K562 (cell line): ENCODE data around the gene ACTN1. TPM values are rescaled to one million over a fixed set of nuclear protein-coding genes. Genes with fewer than 3 reads are reported as not detected.

Experiments used
- ATAC-seq: fragments of 200-7000 bp; cut with Tn5 transposase; 3 replicates; pipeline ENCODE4 v1.9.1; 2020; ENCODE audit warnings: moderate library complexity
- BruUV-seq: library from RNA; stranded (reverse); fragments of 400-500 nt; replicated peaks from 2 replicates; lab custom pipeline; 2021; lab: Mats Ljungman, UMichigan
- CTCF ChIA-PET: fragments of 300-600 bp; formaldehyde crosslinking; extraction: SDS; loops from one replicate; lab custom pipeline; 2021; ENCODE audit warnings: low intra/inter-chr PET ratio; lab: Yijun Ruan, JAX
- POLR2A ChIA-PET: fragments of 300-600, 350-650 bp; sonication (Branson Sonifier 250); formaldehyde crosslinking; extraction: SDS; loops from one replicate; lab custom pipeline; 2021; ENCODE audit warnings: antibody characterized with exemption, inconsistent platforms; lab: Yijun Ruan, JAX
- DNase-seq, 4 experiments: peaks; one replicate each; pipeline versions ENCODE4 v3.0.0 to v3.0.0-alpha.2; 2011 to 2018; ENCODE audit warnings: low spot score in 3 of 4, mixed read lengths in 3 of 4; ENCODE audit errors: extremely low read depth in 1 of 4
- FAIRE-seq: peaks from 2 replicates; lab custom pipeline; 2011; peaks lifted over from hg19 to GRCh38; lab: Jason Lieb, UNC
- H2AFZ ChIP-seq: 2 replicates; pipeline ENCODE4 v1.6.0; 2011; ENCODE audit warnings: low read depth, low read length, control low read depth, inconsistent platforms
- H3K27ac ChIP-seq: fragments of 200-600 bp; 3 replicates; pipeline ENCODE4 v1.8.0; 2011; ENCODE audit warnings: low read depth, mild to moderate bottlenecking, control low read depth, inconsistent platforms, low read length, moderate library complexity, mixed read lengths; ENCODE audit errors: extremely low read depth
- H3K27me3 ChIP-seq, 2 experiments: fragments of 300-600 bp in 1 of 2; 2 replicates in 1 of 2; 3 replicates in 1 of 2; pipeline versions ENCODE4 v1.6.0 to v1.8.0; 2011; ENCODE audit warnings: inconsistent platforms in 2 of 2, low read length in 2 of 2, mild to moderate bottlenecking in 1 of 2, mixed read lengths in 1 of 2, moderate library complexity in 1 of 2; ENCODE audit not compliant: control insufficient read depth in 2 of 2, insufficient read depth in 2 of 2
- H3K36me3 ChIP-seq: fragments of 300-600 bp; 3 replicates; pipeline ENCODE4 v1.8.0; 2011; ENCODE audit warnings: mild to moderate bottlenecking, low read length, inconsistent platforms; ENCODE audit not compliant: control insufficient read depth, insufficient read depth
- H3K4me1 ChIP-seq, 2 experiments: fragments of 200-600 bp in 1 of 2; replicated peaks in 1 of 2; 2 replicates in 1 of 2; 3 replicates in 1 of 2; pipeline versions ENCODE4 v1.5.1 to v1.8.0; 2011; ENCODE audit warnings: inconsistent platforms in 2 of 2, low read length in 2 of 2, mild to moderate bottlenecking in 1 of 2, mixed read lengths in 1 of 2, moderate library complexity in 1 of 2; ENCODE audit not compliant: control insufficient read depth in 2 of 2, insufficient read depth in 2 of 2
- H3K4me2 ChIP-seq: 2 replicates; pipeline ENCODE4 v1.6.1; 2011; ENCODE audit warnings: low read length, control low read depth, inconsistent platforms, mixed read lengths; ENCODE audit not compliant: insufficient read depth
- H3K4me3 ChIP-seq: fragments of 200-600 bp; sonication (generic), shearing (Covaris generic); 2 replicates; pipeline ENCODE4 v1.5.1; 2016; ENCODE audit warnings: control low read depth, inconsistent platforms
- H3K79me2 ChIP-seq: fragments of 200-600 bp; 3 replicates; pipeline ENCODE4 v1.8.0; 2011; ENCODE audit warnings: low read length, inconsistent platforms; ENCODE audit not compliant: control insufficient read depth, insufficient read depth
- H3K9ac ChIP-seq, 2 experiments: 2 replicates each; pipeline versions ENCODE4 v1.6.0 to v1.6.1; 2011; ENCODE audit warnings: low read depth in 2 of 2, low read length in 2 of 2, control low read depth in 1 of 2, inconsistent platforms in 1 of 2, mild to moderate bottlenecking in 1 of 2, mixed read lengths in 1 of 2; ENCODE audit not compliant: insufficient read depth in 1 of 2
- H3K9me1 ChIP-seq: one replicate; pipeline ENCODE4 v1.6.0; 2011; ENCODE audit warnings: inconsistent platforms, mild to moderate bottlenecking, low read length, moderate library complexity; ENCODE audit not compliant: control insufficient read depth, insufficient read depth
- H3K9me3 ChIP-seq: replicated peaks from 2 replicates; pipeline ENCODE4 v1.5.1; 2011; ENCODE audit warnings: low read depth, low read length, inconsistent platforms; ENCODE audit not compliant: control insufficient read depth, insufficient read depth
- H4K20me1 ChIP-seq: replicated peaks from 2 replicates; pipeline ENCODE4 v1.6.1; 2011; ENCODE audit warnings: low read length, inconsistent platforms, mixed read lengths; ENCODE audit not compliant: control insufficient read depth, insufficient read depth
- DEAF1 ChIP-seq: fragments of 450-650 bp; formaldehyde crosslinking; IDR thresholded peaks from 2 replicates; pipeline ENCODE4 v1.4.0; 2020; ENCODE audit warnings: mild to moderate bottlenecking, moderate library complexity
- RBM25 ChIP-seq: fragments of 200-400 bp; formaldehyde crosslinking; IDR thresholded peaks from 2 replicates; pipeline ENCODE4 v1.6.1; 2018; ENCODE audit warnings: low read length, low read depth, moderate library complexity; ENCODE audit not compliant: severe bottlenecking
- RHOXF2B ChIP-seq: fragments of 250-450 bp; sonication (Bioruptor Pico); conservative IDR thresholded peaks from 2 replicates; pipeline ENCODE4 v1.5.1; 2021
- SOX6 ChIP-seq: fragments of 450-650 bp; IDR thresholded peaks from 2 replicates; pipeline ENCODE4 v1.6.1; 2014; ENCODE audit warnings: mild to moderate bottlenecking
- WGBS: fragments of 100-300 bp; shearing (Covaris generic); methylation state at CpG from one replicate; pipeline ENCODE4 v1.1.6; 2016; ENCODE audit warnings: low coverage, mixed read lengths; ENCODE audit not compliant: insufficient coverage; ENCODE audit errors: missing lambda C conversion rate; 5-methylcytosine and 5-hydroxymethylcytosine counted together
- in situ Hi-C: fragments of 300-500 bp; cut with MboI; formaldehyde crosslinking; loops from 4 replicates; pipeline ENCODE4 v1.15.0; 2018; ENCODE audit warnings: inconsistent platforms, mixed read lengths
- intact Hi-C: fragments of 100-400 bp; cut with micrococcal nuclease; formaldehyde crosslinking; loops from 2 replicates; pipeline ENCODE4 v1.14.2; 2022
- polyA plus RNA-seq, 8 experiments: library from polyadenylated mRNA; depleted of rRNA in 4 of 8; stranded (reverse) in 5 of 8; unstranded in 3 of 8; fragments of >200 nt; fragmentation: Nextera tagmentation in 2 of 8; fragmentation: Illumina TruSeq in 1 of 8; extraction: Ambion mirVana in 2 of 8; extraction: Trizol in 1 of 8; gene quantifications; 2 replicates each; pipeline versions ENCODE4 v1.2.1 to v1.2.3, GENCODE V29; 2011 to 2014; ENCODE audit warnings: inconsistent platforms in 1 of 8, missing spikeins in 1 of 8
- total RNA-seq, 7 experiments: library from RNA; depleted of rRNA in 6 of 7; stranded (reverse); fragments of >200 nt in 6 of 7; fragmentation: Illumina TruSeq in 2 of 7; extraction: Trizol in 2 of 7; gene quantifications; 2 replicates each; pipeline versions ENCODE4 v1.2.1 to v1.2.3, GENCODE V29; 2011 to 2021; ENCODE audit warnings: low replicate concordance in 1 of 7
- TF ChIP-seq, protein P1 (sequence below): IDR thresholded peaks from 3 replicates; pipeline ENCODE4 v1.6.1; 2011; ENCODE audit warnings: borderline replicate concordance, mild to moderate bottlenecking; ENCODE audit not compliant: insufficient read length, insufficient read depth
- TF ChIP-seq, protein P2 (sequence below), 3 experiments: IDR thresholded peaks in 2 of 3; conservative IDR thresholded peaks in 1 of 3; 2 replicates each; pipeline ENCODE4 v1.5.1; 2011 to 2012; ENCODE audit warnings: low read length in 3 of 3, mild to moderate bottlenecking in 3 of 3, control low read depth in 2 of 3, improper control_type of control experiment in 1 of 3, inconsistent platforms in 1 of 3, low read depth in 1 of 3, mixed read lengths in 1 of 3, moderate library complexity in 1 of 3; ENCODE audit not compliant: insufficient read depth in 2 of 3

Gene ACTN1
- total and polyA plus RNA-seq, 9 of the 15 experiments (the other 6 are each of a cell fraction or from before 2014, with no cell fraction given) = 2.2 to 67.7 (median 34.5) TPM

- TF ChIP-seq, protein P1, sequence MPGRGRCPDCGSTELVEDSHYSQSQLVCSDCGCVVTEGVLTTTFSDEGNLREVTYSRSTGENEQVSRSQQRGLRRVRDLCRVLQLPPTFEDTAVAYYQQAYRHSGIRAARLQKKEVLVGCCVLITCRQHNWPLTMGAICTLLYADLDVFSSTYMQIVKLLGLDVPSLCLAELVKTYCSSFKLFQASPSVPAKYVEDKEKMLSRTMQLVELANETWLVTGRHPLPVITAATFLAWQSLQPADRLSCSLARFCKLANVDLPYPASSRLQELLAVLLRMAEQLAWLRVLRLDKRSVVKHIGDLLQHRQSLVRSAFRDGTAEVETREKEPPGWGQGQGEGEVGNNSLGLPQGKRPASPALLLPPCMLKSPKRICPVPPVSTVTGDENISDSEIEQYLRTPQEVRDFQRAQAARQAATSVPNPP = no peak
- no peak for TF ChIP-seq RHOXF2B
Measured at GRCh38 chr14:68921049-68921448, 58.1 kb downstream of the ACTN1 start (continued).

DNA sequence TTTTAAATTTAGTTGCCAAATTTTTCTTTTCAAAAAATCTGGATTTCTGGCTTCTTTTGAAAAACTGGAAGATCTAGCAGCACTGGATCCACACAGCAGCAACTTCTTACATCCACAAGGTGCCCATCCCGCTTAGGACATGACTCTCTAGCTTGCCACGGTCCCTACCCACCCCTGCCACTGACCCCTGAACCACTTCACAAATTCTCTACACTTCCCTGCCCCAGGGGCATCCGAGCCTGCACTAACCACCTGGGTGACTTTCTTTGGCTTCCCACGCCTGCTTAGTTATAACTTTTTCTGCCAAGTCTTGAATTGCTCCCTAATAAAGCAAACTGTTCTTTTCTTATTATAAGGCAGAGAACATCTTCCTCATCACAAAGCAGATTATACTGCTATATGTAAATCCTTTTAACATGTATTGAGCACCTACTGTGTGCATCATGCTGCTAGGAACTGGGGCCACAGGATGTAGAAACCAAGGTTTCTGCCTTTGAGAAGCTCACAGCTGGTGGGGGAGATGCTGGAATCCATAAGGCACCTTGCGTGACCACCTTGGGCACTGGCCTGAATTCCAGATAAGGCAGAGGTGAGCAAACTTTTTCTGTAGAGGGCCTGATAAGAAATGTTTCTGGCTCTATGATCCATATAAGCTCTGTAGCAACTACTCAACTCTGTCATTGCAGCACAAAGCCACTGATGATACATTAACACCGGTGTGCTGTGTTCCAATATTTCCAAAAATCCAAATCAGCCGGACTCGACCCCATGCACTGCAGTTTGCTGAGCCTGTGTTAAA, 59.8 kb downstream of the ACTN1 start:
- no peak overlapping the region for H3K27ac ChIP-seq
- DNase-seq (no peak), FAIRE-seq (no peak), ATAC-seq (no peak)
- no peaks in the 10 kb centered on the region for H3K27me3 ChIP-seq
- ChIA-PET POLR2A (no interaction called here), CTCF (no interaction called here)
- no peaks in the 10 kb centered on the region for H3K9me3 ChIP-seq
- in situ Hi-C loops (loop anchor here (10.0 kb wide), 1 partner anchor 175 kb away; no protein-coding TSS in a partner anchor), intact Hi-C loops (loop anchor here (10.0 kb wide), 1 partner anchor 85 kb away; no protein-coding TSS in a partner anchor)
- H3K4me2 ChIP-seq = no peak overlapping the region
- TF ChIP-seq SOX6 (no peak), RBM25 (no peak), DEAF1 (CRISPR knock-in tag) (no peak)
- TF ChIP-seq, protein P2, sequence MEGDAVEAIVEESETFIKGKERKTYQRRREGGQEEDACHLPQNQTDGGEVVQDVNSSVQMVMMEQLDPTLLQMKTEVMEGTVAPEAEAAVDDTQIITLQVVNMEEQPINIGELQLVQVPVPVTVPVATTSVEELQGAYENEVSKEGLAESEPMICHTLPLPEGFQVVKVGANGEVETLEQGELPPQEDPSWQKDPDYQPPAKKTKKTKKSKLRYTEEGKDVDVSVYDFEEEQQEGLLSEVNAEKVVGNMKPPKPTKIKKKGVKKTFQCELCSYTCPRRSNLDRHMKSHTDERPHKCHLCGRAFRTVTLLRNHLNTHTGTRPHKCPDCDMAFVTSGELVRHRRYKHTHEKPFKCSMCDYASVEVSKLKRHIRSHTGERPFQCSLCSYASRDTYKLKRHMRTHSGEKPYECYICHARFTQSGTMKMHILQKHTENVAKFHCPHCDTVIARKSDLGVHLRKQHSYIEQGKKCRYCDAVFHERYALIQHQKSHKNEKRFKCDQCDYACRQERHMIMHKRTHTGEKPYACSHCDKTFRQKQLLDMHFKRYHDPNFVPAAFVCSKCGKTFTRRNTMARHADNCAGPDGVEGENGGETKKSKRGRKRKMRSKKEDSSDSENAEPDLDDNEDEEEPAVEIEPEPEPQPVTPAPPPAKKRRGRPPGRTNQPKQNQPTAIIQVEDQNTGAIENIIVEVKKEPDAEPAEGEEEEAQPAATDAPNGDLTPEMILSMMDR (IDR thresholded peaks at IDR 0.05 in 2 of 3, conservative IDR thresholded peaks at IDR 0.05 in 1 of 3; ENCODE audit: insufficient read depth in 2 of 3, low read depth in 1 of 3, low read length in 3 of 3) = no peak
- no peaks in the 10 kb centered on the region for H3K4me1 ChIP-seq
- H3K9ac ChIP-seq = no peak overlapping the region
- 91% methylated on average over 7 of the region's 8 CpGs for WGBS
- H3K79me2 ChIP-seq = no peaks in the 10 kb centered on the region
- no peak overlapping the region for H2AFZ ChIP-seq
- no TSS peak for BruUV-seq
- H3K36me3 ChIP-seq = peaks cover 50% of the 10 kb centered on the region; the same call in 2 of the 3 replicates
- no peak overlapping the region for H3K4me3 ChIP-seq
- no peaks in the 10 kb centered on the region for H4K20me1 ChIP-seq
- H3K9me1 ChIP-seq = peaks cover 4% of the 10 kb centered on the region
